HL-60 (cell line): ENCODE results near the gene YKT6.

ENCODE experiments used
- CTCF ChIP-seq: IDR thresholded peaks from one replicate; pipeline ENCODE4 v1.5.1; 2011; ENCODE audit warnings: low read length, control low read depth, inconsistent platforms; ENCODE audit not compliant: insufficient read depth
- GABPA ChIP-seq: IDR thresholded peaks from 2 replicates; pipeline ENCODE4 v1.6.1; 2012; ENCODE audit warnings: low read depth
- POLR2AphosphoS5 ChIP-seq: IDR thresholded peaks from 2 replicates; pipeline ENCODE4 v1.6.1; 2012; ENCODE audit warnings: low read depth
- REST ChIP-seq: IDR thresholded peaks from 2 replicates; pipeline ENCODE4 v1.6.1; 2012; ENCODE audit warnings: low read depth; ENCODE audit not compliant: insufficient replicate concordance
- SPI1 ChIP-seq: IDR thresholded peaks from 2 replicates; pipeline ENCODE4 v1.6.1; 2012; ENCODE audit warnings: low read depth, mild to moderate bottlenecking, borderline replicate concordance

GRCh38 chr7:44235066-44235465 lies 34.3 kb downstream of the YKT6 start:
- TF ChIP-seq REST (no peak), CTCF (no peak), POLR2AphosphoS5 (no peak), GABPA (no peak), SPI1 (no peak)
